Measurements from ENCODE around the gene ASCL5.

ASCL5 gene

GRCh38 chr1:201089596-201089995 lies 37.4 kb downstream of the ASCL5 start:
- H3K79me2 ChIP-seq (ENCODE audit: control insufficient read depth, low read length) = no peaks in the 10 kb centered on the region
- no peaks in the 10 kb centered on the region for H3K9me3 ChIP-seq (ENCODE audit: control insufficient read depth, insufficient read depth, low read length)
- TF ChIP-seq CTCF (IDR thresholded peaks at IDR 0.05; ENCODE audit: low read depth, low read length, poor library complexity, severe bottlenecking) (no peak), EZH2phosphoT487 (IDR thresholded peaks at IDR 0.05; ENCODE audit: borderline replicate concordance, low read length) (no peak)
- no peaks in the 10 kb centered on the region for H3K4me1 ChIP-seq (ENCODE audit: control insufficient read depth, low read length)
- H3K4me2 ChIP-seq (ENCODE audit: low read length) = no peak overlapping the region
- H3K27me3 ChIP-seq (ENCODE audit: control insufficient read depth, low read length) = peaks cover 21% of the 10 kb centered on the region; the same call in 1 of the 2 replicates
- no peaks in the 10 kb centered on the region for H4K20me1 ChIP-seq (ENCODE audit: control insufficient read depth, insufficient read depth, low read depth, low read length)
- no peaks in the 10 kb centered on the region for H3F3A ChIP-seq (ENCODE audit: control insufficient read depth, insufficient read depth)
- H3K4me3 ChIP-seq (ENCODE audit: low read length) = no peak overlapping the region
- H3K27ac ChIP-seq (ENCODE audit: low read depth, low read length) = no peak overlapping the region
- no peaks in the 10 kb centered on the region for H3K36me3 ChIP-seq (ENCODE audit: control insufficient read depth, low read length)
- no peaks in the 10 kb centered on the region for H3K9me2 ChIP-seq (replicated peaks; ENCODE audit: control insufficient read depth, low read length)

- Histone ChIP-seq H3K79me2 (ENCODE audit: control insufficient read depth, low read length) (no peaks in the 10 kb centered on the region), H4K20me1 (ENCODE audit: control insufficient read depth, insufficient read depth, low read depth, low read length) (no peaks in the 10 kb centered on the region), H3F3A (ENCODE audit: control insufficient read depth, insufficient read depth) (no peaks in the 10 kb centered on the region), H3K36me3 (ENCODE audit: control insufficient read depth, low read length) (no peaks in the 10 kb centered on the region), H3K4me3 (ENCODE audit: low read length) (no peak overlapping the region), H3K27me3 (ENCODE audit: control insufficient read depth, low read length) (peaks cover 26% of the 10 kb centered on the region), H3K9me2 (replicated peaks; ENCODE audit: control insufficient read depth, low read length) (no peaks in the 10 kb centered on the region), H3K4me1 (ENCODE audit: control insufficient read depth, low read length) (no peaks in the 10 kb centered on the region), H3K27ac (ENCODE audit: low read depth, low read length) (no peak overlapping the region), H3K9me3 (ENCODE audit: control insufficient read depth, insufficient read depth, low read length) (no peaks in the 10 kb centered on the region), H3K4me2 (ENCODE audit: low read length) (no peak overlapping the region)
- TF ChIP-seq EZH2phosphoT487 (IDR thresholded peaks at IDR 0.05; ENCODE audit: borderline replicate concordance, low read length) = no peak
- no peak for TF ChIP-seq CTCF (IDR thresholded peaks at IDR 0.05; ENCODE audit: low read depth, low read length, poor library complexity, severe bottlenecking)
These were observed 38.0 kb downstream of the ASCL5 start for GRCh38 chr1:201088901-201089525.

GRCh38 chr1:201088395-201088794 lies 38.6 kb downstream of the ASCL5 start:
- H3K4me2 ChIP-seq (ENCODE audit: low read length) = no peak overlapping the region
- no peak overlapping the region for H3K4me3 ChIP-seq (ENCODE audit: low read length)
- no peaks in the 10 kb centered on the region for H3F3A ChIP-seq (ENCODE audit: control insufficient read depth, insufficient read depth)
- H3K4me1 ChIP-seq (ENCODE audit: control insufficient read depth, low read length) = no peaks in the 10 kb centered on the region
- peaks cover 27% of the 10 kb centered on the region for H3K27me3 ChIP-seq (ENCODE audit: control insufficient read depth, low read length)
- H3K9me2 ChIP-seq (replicated peaks; ENCODE audit: control insufficient read depth, low read length) = no peaks in the 10 kb centered on the region
- H3K79me2 ChIP-seq (ENCODE audit: control insufficient read depth, low read length) = no peaks in the 10 kb centered on the region
- no peaks in the 10 kb centered on the region for H4K20me1 ChIP-seq (ENCODE audit: control insufficient read depth, insufficient read depth, low read depth, low read length)
- H3K36me3 ChIP-seq (ENCODE audit: control insufficient read depth, low read length) = no peaks in the 10 kb centered on the region
- TF ChIP-seq CTCF (IDR thresholded peaks at IDR 0.05; ENCODE audit: low read depth, low read length, poor library complexity, severe bottlenecking) = no peak
- no peak for TF ChIP-seq EZH2phosphoT487 (IDR thresholded peaks at IDR 0.05; ENCODE audit: borderline replicate concordance, low read length)
- H3K9me3 ChIP-seq (ENCODE audit: control insufficient read depth, insufficient read depth, low read length) = no peaks in the 10 kb centered on the region
- H3K27ac ChIP-seq (ENCODE audit: low read depth, low read length) = no peak overlapping the region
